GM19099 (cell line): ENCODE measurements around the gene HPDL.

ENCODE experiments used
- POLR2A ChIP-seq: IDR thresholded peaks from 3 replicates; pipeline ENCODE4 v1.6.1; 2011; ENCODE audit warnings: low read depth; ENCODE audit not compliant: insufficient read length; ENCODE audit errors: extremely low read depth

HPDL gene

DNA sequence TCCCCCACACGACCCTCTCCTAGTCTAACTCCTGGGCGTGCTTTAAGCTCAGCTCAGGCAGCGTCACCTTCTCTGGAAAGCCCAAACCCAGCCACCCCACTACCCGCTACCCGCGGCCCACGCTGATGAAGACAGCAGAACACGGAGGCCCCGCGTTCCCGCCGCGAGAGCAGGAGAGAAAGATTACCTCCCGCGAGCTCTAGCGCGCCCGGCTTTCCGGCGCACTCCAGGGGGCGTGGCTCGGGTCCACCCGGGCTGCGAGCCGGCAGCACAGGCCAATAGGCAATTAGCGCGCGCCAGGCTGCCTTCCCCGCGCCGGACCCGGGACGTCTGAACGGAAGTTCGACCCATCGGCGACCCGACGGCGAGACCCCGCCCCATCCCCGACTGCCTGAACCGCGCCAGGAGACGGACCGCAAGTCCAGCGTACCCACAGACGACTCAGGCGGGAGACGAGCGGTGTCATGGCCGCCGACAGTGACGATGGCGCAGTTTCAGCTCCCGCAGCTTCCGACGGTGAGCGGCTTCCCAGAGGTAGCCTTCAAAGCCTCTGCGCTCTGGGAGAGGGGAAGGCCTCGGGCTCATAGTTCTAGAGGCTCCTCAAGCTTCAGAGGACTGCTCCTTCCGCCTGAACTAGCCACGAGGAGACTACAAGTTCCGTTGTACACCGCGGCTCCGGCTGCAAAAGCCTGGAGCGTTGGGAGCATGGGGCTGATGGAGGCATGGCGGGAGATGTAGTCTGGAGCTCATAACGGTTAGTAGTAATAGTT lies 13.3 kb downstream of the HPDL start, which contains the start of the genes MUTYH and TOE1:
MUTYH (minus strand) TSS at position 652 of the 770 bp plus-strand sequence. CDS start 5,935 bp downstream, outside the sequence.
TOE1 (plus strand) TSS at position 382 of the 770 bp plus-strand sequence; CDS start at position 465, 83 bp downstream.
- TF ChIP-seq POLR2A = peak; percentile 90

DNA sequence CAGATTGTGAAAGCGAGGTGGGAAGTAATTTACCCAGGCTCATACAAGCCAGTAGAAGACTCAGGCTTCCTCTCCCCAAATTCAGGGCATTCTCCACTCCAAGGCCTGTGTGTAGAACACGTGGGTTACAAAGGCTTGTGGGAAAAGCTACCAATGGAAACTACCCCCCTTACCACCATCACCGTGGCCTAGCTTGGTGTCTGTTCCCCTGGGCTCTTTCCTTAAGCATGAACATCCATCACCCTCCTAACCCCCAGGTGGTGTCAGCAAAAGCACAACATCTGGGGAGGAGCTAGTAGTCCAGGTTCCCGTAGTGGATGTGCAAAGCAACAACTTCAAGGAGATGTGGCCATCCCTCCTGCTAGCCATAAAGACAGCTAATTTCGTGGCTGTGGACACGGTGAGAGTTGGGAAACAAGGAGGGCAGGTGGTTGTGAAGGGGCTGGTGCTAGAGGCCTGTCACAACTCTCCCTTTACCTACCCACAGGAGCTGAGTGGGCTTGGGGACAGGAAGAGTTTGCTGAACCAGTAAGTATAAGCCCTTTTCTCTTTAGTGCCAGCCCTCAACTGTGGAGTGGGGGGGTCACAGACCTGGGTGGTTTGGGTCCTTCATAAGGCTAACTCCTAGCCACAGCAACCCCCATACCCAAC lies 14.2 kb downstream of the HPDL start:
- no peak for TF ChIP-seq POLR2A

DNA sequence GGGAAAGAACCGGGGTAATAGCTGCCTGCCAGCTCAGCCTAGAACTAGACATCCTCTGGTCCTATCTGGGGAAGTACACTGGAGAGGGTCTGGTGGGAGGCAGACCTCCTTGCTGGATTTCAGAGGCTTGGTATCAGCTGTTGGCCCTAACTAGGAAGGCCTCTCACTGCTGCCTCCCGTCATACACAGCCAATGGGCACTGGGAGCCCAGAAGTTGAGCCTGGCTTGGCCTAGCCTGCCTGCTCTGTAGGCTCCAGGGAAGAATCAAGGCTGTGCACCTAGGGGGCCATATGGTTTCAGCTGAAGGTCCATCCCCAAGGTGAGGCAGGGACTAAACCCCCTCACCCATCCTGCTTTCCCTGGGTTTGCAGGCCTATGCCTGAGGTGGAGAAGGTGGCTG lies 17.8 kb downstream of the HPDL start:
- peak; percentile 30 for TF ChIP-seq POLR2A

DNA sequence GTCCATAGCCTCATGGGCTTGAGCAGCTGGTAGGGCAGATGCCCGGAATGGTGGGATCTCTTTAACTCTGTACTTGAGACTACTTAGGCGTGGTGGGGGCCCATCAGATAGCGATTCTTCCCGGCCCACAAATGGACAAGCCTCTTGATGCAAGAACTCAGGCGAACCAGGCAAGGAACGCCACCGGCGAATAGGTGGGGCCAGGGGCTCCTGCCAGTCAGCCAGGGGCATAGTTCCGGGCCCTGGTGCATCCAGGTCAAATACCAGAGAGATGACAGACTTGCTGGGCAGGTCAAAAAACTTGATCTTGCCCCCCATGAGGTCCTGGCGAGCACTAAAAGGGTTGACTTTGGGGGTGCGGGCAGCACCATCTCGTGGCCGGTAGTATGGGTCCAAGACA lies 18.3 kb downstream of the HPDL start:
- no peak for TF ChIP-seq POLR2A

DNA sequence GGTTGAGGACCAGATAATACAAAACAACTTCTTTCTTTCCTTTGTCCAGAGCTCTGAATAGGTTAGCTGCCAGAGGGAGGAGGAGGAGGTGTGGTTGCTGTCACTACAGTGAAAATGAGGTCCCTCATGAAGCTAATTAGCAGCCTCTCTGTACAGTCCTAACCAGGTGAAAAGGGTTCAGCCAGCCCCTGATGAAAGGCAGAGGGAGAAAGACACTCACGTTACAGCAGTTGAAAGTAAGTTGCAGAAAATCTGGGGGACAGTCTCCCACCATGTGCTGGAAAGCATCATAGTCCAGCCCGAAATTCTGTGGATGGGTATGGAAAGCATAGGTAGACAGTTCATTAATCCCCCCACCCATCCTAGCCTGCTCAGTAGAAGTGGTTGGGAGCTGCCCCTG lies 19.8 kb downstream of the HPDL start:
- TF ChIP-seq POLR2A = no peak

DNA sequence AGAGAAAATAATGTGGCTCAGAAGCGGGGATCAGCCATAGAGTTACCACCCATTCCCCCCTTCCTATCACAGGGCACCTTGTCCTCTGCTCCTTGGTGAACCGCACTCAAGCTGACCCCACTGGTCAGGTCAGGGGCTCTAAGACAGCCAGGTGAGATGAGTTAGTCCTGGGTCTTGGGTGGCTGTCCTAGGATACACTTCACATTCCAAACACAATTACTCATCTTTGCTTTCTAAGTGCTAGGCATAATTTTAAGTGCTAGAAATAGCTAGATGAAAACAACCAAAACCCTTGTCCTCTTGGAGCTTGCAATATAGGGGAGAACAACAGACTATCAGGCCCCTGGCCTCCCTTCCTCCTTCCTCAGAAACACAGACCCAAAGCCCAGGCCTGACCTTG lies 21.3 kb downstream of the HPDL start:
- no peak for TF ChIP-seq POLR2A

DNA sequence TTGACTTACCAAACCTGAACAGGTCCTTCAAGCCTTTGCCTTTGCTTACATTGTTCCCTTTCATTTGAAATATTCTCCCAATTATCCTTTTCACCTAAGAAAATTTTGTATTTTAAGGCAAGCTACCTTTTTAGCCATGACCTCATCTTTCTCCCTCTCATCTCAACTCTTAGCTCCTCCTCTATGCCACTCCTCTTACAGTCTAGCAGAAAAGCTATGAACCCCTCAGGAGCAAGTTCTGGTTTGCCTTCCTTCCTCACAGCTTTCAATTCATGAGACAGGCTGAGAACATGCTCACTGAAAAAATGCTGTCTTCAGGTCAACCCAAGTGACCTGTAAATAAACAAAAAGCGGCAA lies 21.9 kb downstream of the HPDL start:
- no peak for TF ChIP-seq POLR2A

DNA sequence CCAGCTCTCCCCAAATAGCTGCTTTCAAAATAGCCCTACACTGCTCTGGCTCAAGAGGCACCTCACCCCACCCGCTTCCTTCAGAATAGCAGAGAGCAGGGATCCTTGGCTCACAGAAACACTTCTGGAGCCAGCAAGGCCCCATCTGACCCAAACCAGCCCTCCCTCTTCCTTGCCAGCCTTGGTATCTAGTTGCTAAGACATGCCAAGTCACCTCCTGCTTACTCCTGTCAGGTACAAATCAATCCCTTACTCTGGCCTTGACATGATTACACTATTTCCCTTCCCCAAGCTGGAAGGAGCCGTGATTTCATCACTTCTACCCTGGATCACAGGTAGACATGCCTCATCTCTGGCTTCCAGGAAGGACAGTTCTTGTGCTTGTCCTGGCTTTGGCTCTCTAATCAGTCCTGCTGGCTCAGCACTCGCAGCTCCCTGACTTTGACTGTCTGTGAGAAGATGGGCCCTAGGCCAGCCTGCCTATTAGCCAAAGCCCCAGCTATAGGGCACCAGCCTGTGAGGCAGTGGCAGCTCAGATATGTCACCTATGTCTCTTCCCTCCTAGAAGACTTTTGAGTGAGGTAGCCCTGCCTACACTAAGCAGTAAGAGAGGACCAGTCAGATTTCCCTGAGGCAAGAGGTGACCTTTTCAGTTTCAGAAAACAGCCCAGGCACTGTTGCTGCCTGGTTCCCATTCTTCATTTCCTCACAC lies 22.4 kb downstream of the HPDL start:
- no peak for TF ChIP-seq POLR2A

DNA sequence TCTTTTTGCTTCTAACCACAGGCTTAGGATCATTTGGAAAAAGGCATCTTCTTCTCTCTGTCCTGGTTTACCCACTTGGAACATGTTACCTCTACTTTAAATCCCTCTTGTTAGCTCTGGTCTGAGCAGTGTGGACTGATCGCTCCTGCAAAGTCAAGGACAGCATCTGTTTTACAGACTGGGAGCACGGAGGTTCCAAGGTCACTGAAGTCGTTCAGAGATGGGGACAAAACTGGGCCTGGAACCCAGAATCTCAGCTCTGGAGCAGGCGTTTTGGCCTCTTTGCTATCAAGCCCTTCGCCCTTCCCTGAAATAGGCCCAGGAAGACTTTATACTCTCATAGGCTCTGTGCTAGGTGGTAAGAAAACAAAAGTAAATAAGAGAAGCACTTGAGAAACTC lies 24.8 kb downstream of the HPDL start:
- no peak for TF ChIP-seq POLR2A

DNA sequence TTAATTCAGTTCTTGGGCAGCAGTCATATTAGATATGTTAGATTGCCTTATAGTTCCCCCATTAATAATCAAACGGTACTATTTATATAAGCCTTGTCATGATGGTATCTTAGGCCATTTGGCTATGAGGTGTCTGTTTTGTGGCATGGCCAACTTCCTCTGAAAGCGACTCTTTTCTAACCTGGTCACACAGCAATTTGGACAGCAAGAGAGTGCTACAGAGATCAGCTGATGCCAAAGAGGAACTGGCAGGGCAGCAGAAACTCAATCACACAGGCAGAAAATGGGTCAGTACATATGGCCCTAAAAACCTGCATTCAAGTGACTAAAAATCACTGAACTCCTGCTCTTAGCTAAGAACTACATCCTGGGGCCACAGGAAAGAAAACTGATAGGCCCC lies 27.0 kb downstream of the HPDL start:
- TF ChIP-seq POLR2A = no peak

DNA sequence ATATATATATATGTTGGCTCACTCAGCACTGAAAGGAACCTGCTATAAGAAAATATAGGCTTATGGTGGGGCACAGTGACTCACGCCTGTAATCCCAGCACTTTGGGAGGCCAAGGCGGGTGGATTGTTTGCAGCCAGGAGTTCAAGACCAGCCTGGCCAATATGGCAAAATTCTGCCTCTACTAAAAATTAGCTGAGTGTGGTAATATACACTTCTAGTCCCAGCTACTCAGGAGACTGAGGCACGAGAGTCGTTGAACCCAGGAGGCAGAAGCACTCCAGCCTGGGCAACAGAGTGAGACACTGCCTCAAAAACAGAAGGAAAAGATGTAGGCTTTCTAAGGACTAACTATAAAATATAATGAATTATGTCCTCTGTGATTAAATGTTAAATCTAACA lies 28.1 kb downstream of the HPDL start:
- no peak for TF ChIP-seq POLR2A

DNA sequence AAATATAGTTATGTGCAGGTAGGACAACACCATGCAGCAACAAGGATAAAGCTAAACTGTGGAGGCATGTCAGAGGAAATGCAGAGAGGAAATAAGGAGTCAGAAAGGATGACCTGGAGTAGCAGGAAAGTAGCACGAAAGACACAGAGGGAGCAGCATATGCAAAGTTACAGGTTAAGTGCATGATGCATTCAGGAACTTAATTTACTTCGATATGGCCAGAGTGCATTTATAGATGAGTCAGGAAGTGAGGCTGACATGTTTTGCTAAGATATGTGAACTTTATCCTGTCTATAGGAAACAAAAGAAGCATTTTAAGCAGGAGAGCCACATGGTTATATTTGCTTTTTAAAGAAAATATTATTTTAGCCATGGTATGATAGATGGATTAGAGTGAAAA lies 29.0 kb downstream of the HPDL start:
- TF ChIP-seq POLR2A = no peak

DNA sequence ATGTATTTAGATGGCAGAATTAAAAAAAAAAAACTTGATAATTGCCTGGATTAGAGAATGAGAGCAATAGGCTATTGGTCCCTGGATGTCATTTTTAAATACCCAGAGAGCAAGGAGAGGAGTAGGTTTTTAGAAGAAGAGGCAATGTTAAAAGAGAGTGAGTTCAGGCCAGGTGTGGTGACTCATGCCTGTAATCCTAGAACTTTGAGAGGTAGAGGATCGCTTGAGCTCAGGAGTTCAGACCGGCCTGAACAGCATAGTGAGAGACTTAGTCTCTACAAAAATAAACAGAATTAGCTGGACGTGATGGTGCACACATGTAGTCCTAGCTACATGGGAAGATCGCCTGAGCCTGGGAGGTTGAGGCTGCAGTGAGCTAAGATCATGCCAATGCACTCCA lies 29.5 kb downstream of the HPDL start:
- no peak for TF ChIP-seq POLR2A

DNA sequence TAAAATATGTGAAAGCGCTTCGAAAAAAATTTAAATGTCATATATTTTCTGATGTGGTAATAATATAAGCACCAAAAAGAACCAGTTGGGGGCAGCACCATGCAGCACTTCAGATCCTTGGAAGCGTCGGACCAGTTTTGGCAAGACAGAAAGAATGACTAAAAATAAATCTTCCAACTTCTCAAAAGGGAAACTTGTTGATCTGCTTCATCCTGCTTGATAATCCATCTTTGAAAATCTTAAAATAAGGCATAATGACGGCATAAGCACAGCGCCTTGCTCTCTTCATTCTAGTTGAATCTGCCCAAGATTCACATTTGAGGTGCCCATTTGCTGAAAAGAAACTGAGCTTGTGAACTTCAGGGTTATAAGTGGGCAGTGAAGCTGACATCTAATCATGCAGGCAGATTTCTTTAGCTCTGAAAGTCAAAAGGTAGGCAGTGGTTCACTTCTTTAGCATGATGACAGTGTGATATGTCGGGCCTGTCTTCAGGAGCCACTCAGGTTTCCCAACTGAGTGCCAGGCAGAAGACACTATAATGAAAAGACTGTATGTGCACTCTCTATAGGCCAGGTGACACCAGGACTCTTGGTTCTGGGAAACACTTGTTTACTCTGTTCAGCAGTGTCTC lies 33.3 kb downstream of the HPDL start:
- TF ChIP-seq POLR2A = no peak

DNA sequence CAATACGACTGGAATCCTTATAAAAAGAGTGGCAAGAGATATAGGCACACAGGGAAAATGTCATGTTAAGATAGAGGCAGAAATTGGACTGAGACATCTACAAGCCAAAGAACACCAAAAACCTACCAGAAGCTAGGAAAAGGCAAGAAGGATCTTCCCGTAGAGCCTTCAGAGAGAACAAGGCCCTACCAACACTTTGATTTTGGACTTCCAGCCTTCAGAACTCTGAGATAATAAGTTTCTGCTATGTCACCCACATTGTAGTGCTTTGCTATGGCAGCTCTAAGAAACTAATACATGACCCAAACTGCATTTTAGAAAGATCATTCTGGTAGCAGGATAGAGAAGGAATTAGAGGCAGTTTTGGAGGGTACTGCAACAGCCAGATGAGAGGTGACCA lies 37.6 kb downstream of the HPDL start:
- no peak for TF ChIP-seq POLR2A

DNA sequence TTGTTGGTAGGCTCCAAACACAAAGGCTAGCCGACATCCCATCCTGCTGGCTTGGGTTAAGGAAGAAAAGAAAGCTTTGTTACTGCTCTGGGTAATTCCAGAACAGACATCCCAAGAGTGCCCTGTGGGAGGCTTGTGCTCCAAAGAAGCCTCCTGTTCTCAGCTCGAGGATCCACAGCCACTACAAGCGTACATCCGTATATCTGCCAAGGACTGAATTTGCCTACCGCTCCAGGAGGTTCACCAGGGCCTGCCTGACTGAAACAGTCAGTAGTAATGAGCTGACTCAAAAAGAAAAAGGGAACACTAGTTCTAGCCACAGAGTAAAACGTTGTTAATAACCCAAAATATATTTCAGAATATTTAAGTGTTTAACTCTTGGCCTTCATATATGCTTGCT lies 38.4 kb downstream of the HPDL start:
- no peak for TF ChIP-seq POLR2A

DNA sequence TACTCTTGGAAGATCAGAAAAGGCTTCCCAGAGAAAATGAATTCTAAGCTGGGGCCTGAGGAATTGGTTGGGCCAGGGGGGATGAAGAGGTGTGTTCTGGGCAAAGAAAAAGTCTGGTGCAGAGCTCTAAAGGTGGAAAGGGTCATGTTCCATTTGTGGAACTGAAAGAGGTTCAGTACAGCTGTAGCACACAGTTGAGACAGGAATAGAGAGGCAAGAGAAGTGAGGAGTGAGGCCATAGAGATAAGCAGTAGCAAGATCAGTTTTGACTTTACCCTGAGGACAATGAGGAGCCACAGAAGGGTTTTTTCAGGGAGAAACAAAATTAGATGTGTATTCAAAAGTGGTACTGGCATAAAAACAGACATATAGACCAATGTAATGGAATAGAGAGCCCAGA lies 43.9 kb downstream of the HPDL start:
- no peak for TF ChIP-seq POLR2A
